ENCODE measurements around the gene CLASP1. TPM values are rescaled to one million over a fixed set of nuclear protein-coding genes. Genes with fewer than 3 reads are reported as not detected.

Gene CLASP1
- total RNA-seq, 2 experiments from 2014 or later: 60.3 to 61.4 TPM

GRCh38 chr2:121492409-121492808, 156.9 kb downstream of the CLASP1 start:
- ChIA-PET POLR2A (no interaction called here), CTCF (no interaction called here)
- ATAC-seq (peak; percentile 20), DNase-seq (no peak)
- H3K4me3 Mint-ChIP-seq: no peak overlapping the region
- intact Hi-C loops (cut with micrococcal nuclease): no loop called here
- no peaks in the 10 kb centered on the region for H3K9me3 Mint-ChIP-seq
- peaks cover 14% of the 10 kb centered on the region for H3K36me3 Mint-ChIP-seq (ENCODE audit: low read depth)
- no peaks in the 10 kb centered on the region for H3K27me3 Mint-ChIP-seq
- H3K4me1 Mint-ChIP-seq (ENCODE audit: low read depth): peaks cover 44% of the 10 kb centered on the region
- no peak overlapping the region for H3K27ac Mint-ChIP-seq
- TF ChIP-seq, protein P1, sequence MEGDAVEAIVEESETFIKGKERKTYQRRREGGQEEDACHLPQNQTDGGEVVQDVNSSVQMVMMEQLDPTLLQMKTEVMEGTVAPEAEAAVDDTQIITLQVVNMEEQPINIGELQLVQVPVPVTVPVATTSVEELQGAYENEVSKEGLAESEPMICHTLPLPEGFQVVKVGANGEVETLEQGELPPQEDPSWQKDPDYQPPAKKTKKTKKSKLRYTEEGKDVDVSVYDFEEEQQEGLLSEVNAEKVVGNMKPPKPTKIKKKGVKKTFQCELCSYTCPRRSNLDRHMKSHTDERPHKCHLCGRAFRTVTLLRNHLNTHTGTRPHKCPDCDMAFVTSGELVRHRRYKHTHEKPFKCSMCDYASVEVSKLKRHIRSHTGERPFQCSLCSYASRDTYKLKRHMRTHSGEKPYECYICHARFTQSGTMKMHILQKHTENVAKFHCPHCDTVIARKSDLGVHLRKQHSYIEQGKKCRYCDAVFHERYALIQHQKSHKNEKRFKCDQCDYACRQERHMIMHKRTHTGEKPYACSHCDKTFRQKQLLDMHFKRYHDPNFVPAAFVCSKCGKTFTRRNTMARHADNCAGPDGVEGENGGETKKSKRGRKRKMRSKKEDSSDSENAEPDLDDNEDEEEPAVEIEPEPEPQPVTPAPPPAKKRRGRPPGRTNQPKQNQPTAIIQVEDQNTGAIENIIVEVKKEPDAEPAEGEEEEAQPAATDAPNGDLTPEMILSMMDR (IDR thresholded peaks at IDR 0.05): no peak

GRCh38 chr2:121491518-121491917, 157.7 kb downstream of the CLASP1 start:
- ChIA-PET POLR2A (no interaction called here), CTCF (no interaction called here)
- Mint-ChIP-seq H3K36me3 (ENCODE audit: low read depth) (peaks cover 11% of the 10 kb centered on the region), H3K4me1 (ENCODE audit: low read depth) (peaks cover 44% of the 10 kb centered on the region), H3K27ac (no peak overlapping the region), H3K4me3 (no peak overlapping the region), H3K9me3 (no peaks in the 10 kb centered on the region), H3K27me3 (no peaks in the 10 kb centered on the region)
- no peak for DNase-seq
- TF ChIP-seq, protein P1 (IDR thresholded peaks at IDR 0.05): no peak
- intact Hi-C loops (cut with micrococcal nuclease): no loop called here
- ATAC-seq: no peak

GRCh38 chr2:121490584-121491133, 158.6 kb downstream of the CLASP1 start:
- TF ChIP-seq, protein P1 (IDR thresholded peaks at IDR 0.05): no peak
- Mint-ChIP-seq H3K27me3 (no peaks in the 10 kb centered on the region), H3K4me1 (ENCODE audit: low read depth) (peaks cover 41% of the 10 kb centered on the region), H3K9me3 (no peaks in the 10 kb centered on the region), H3K27ac (no peak overlapping the region), H3K4me3 (no peak overlapping the region), H3K36me3 (ENCODE audit: low read depth) (peaks cover 9% of the 10 kb centered on the region)
- DNase-seq (no peak), ATAC-seq (no peak)
- ChIA-PET CTCF (no interaction called here), POLR2A (interaction anchor here (1.2 to 1.9 kb wide), 2 partner anchors 13 to 40 kb away, joined by 3 to 5 read pairs; partner anchors contain the start of gene RNU4ATAC)
- intact Hi-C loops (cut with micrococcal nuclease): no loop called here

DNA sequence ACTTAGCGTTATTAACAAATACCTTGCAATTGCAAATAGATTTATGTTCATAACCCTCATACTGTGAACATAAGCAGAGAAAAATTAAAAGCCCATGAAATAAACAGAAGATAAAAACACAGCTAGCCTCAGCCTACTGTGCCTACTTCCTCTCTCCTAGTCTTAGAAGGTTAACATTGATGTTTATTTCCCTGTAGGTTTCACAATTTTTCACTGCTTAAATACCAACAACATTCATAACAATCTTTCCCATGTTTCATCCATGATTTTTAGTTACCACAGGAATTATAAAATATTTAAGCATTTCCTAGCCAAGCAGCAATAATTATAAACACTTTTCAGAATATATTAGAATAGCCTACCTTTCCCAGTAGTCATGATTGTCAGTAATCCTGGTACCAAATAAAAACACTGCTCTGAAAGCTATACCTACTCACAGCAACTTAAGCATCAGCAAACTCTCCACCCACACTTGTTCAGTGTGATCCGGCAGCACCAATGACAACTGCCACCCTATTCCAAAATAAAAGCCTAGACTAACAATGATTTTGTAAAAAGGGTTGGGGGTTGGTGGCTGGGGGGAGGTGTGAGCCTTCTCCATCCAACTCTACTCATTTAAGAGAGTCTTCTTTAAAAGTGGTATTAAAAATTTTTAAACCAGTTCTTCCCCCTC, 159.2 kb downstream of the CLASP1 start:
- intact Hi-C loops (cut with micrococcal nuclease): no loop called here
- DNase-seq (no peak), ATAC-seq (no peak)
- H3K27me3 Mint-ChIP-seq: no peaks in the 10 kb centered on the region
- no peaks in the 10 kb centered on the region for H3K9me3 Mint-ChIP-seq
- H3K36me3 Mint-ChIP-seq (ENCODE audit: low read depth): peaks cover 9% of the 10 kb centered on the region
- TF ChIP-seq, protein P1 (IDR thresholded peaks at IDR 0.05): no peak
- no peak overlapping the region for H3K4me3 Mint-ChIP-seq
- H3K27ac Mint-ChIP-seq: no peak overlapping the region
- ChIA-PET CTCF (no interaction called here), POLR2A (interaction anchor here (1.2 to 1.9 kb wide), 2 partner anchors 12 to 41 kb away, joined by 3 to 5 read pairs; partner anchors contain the start of gene RNU4ATAC)
- peaks cover 41% of the 10 kb centered on the region for H3K4me1 Mint-ChIP-seq (ENCODE audit: low read depth)

GRCh38 chr2:121489284-121489683, 160.0 kb downstream of the CLASP1 start:
- no peaks in the 10 kb centered on the region for H3K9me3 Mint-ChIP-seq
- CTCF ChIA-PET: no interaction called here
- no peaks in the 10 kb centered on the region for H3K27me3 Mint-ChIP-seq
- no peak overlapping the region for H3K4me3 Mint-ChIP-seq
- peaks cover 8% of the 10 kb centered on the region for H3K36me3 Mint-ChIP-seq (ENCODE audit: low read depth)
- H3K4me1 Mint-ChIP-seq (ENCODE audit: low read depth): peaks cover 44% of the 10 kb centered on the region
- POLR2A ChIA-PET: interaction anchor here (1.9 kb wide), 1 partner anchor 41 kb away, joined by 5 read pairs; the partner anchor contains the start of gene RNU4ATAC
- no peak overlapping the region for H3K27ac Mint-ChIP-seq
- intact Hi-C loops (cut with micrococcal nuclease): no loop called here
- DNase-seq: no peak
- no peak for ATAC-seq
- TF ChIP-seq, protein P1 (IDR thresholded peaks at IDR 0.05): no peak
